HCT116 (cell line): ENCODE data around the gene STX12. TPM values are rescaled to one million over a fixed set of nuclear protein-coding genes. Genes with fewer than 3 reads are reported as not detected.
"Not testable (repeated sequence)": the region's sequence is repeated elsewhere in the genome, so short reads cannot be mapped to it uniquely, and the experiment has no call there.

Source experiments
- ATAC-seq: fragments of 200-7000 bp; cut with Tn5 transposase; 2 replicates; pipeline ENCODE4 v1.9.1; 2020; ENCODE audit warnings: mild to moderate bottlenecking, moderate library complexity
- BruUV-seq: library from RNA; stranded (reverse); fragments of 400-500 nt; replicated peaks from 2 replicates; lab custom pipeline; 2021; lab: Mats Ljungman, UMichigan
- CTCF ChIA-PET: fragments of 300-600 bp; sonication (Branson Sonifier 250); formaldehyde crosslinking; loops from one replicate; lab custom pipeline; 2021; ENCODE audit warnings: antibody characterized with exemption; lab: Charles Lee
- POLR2A ChIA-PET: fragments of 300-600, 350-600 bp; sonication (Branson Sonifier 250); formaldehyde crosslinking; loops from one replicate; lab custom pipeline; 2021; ENCODE audit warnings: antibody characterized with exemption; lab: Charles Lee
- RAD21 ChIA-PET, 2 experiments: fragments of 300-600 bp; sonication (Branson Sonifier 250); formaldehyde crosslinking; loops; one replicate each; lab custom pipeline; 2023; ENCODE audit warnings: low total read pairs in 2 of 2; ENCODE audit not compliant: uncharacterized antibody in 2 of 2, unreplicated experiment in 2 of 2, low non-redundant PET in 1 of 2; lab: Charles Lee
- DNase-seq: peaks from one replicate; pipeline ENCODE4 v3.0.0-alpha.2; 2010; ENCODE audit warnings: low read depth, low spot score
- H2AFZ ChIP-seq: fragments of 200-600 bp; shearing (Covaris generic), sonication (generic); 2 replicates; pipeline ENCODE4 v1.6.1; 2017; ENCODE audit warnings: low read depth, mixed run types, mixed read lengths, antibody characterized with exemption, low read length; ENCODE audit not compliant: poor library complexity, severe bottlenecking
- H3K27ac ChIP-seq: 2 replicates; pipeline ENCODE4 v1.5.1; 2012; ENCODE audit warnings: low read depth, low read length
- H3K27me3 ChIP-seq: fragments of 200-600 bp; sonication (generic); 2 replicates; pipeline ENCODE4 v1.6.1; 2016; ENCODE audit warnings: mixed run types, low read length, mixed read lengths; ENCODE audit not compliant: insufficient read depth
- H3K36me3 ChIP-seq, 2 experiments: fragments of 200-500 bp in 1 of 2; fragments of 200-600 bp in 1 of 2; sonication (Bioruptor generic) in 1 of 2; sonication (generic) in 1 of 2; 2 replicates each; pipeline versions ENCODE4 v1.5.1 to v1.6.1; 2014 to 2016; ENCODE audit warnings: low read length in 2 of 2, inconsistent platforms in 1 of 2, mixed read lengths in 1 of 2, mixed run types in 1 of 2; ENCODE audit not compliant: insufficient read depth in 2 of 2, control insufficient read depth in 1 of 2
- H3K4me1 ChIP-seq, 2 experiments: fragments of 200-600 bp in 1 of 2; sonication (generic) in 1 of 2; 2 replicates each; pipeline versions ENCODE4 v1.5.1 to v1.6.1; 2012 to 2017; ENCODE audit warnings: low read length in 2 of 2, inconsistent platforms in 1 of 2, mild to moderate bottlenecking in 1 of 2, mixed read lengths in 1 of 2, mixed run types in 1 of 2, moderate library complexity in 1 of 2; ENCODE audit not compliant: insufficient read depth in 2 of 2, control insufficient read depth in 1 of 2
- H3K4me2 ChIP-seq: fragments of 200-600 bp; sonication (generic); 2 replicates; pipeline ENCODE4 v1.6.1; 2017; ENCODE audit warnings: mixed run types, low read length, mixed read lengths
- H3K4me3 ChIP-seq, 2 experiments: fragments of 200-600 bp in 1 of 2; sonication (generic) in 1 of 2; replicated peaks in 1 of 2; 2 replicates each; pipeline ENCODE4 v1.5.1; 2011 to 2016; ENCODE audit warnings: low read length in 2 of 2, control low read depth in 1 of 2, low read depth in 1 of 2, mild to moderate bottlenecking in 1 of 2, mixed read lengths in 1 of 2, mixed run types in 1 of 2
- H3K79me2 ChIP-seq: fragments of 200-600 bp; sonication (generic); 2 replicates; pipeline ENCODE4 v1.6.1; 2017; ENCODE audit warnings: mild to moderate bottlenecking, mixed run types, low read length, moderate library complexity, mixed read lengths; ENCODE audit not compliant: insufficient read depth
- H3K9ac ChIP-seq: fragments of 200-600 bp; sonication (generic); 2 replicates; pipeline ENCODE4 v1.6.1; 2016; ENCODE audit warnings: low read length, mixed read lengths
- H3K9me2 ChIP-seq: fragments of 200-600 bp; sonication (generic), shearing (Covaris generic); 2 replicates; pipeline ENCODE4 v1.6.1; 2017; ENCODE audit warnings: mixed run types, mild to moderate bottlenecking, moderate library complexity; ENCODE audit not compliant: insufficient read depth
- H3K9me3 ChIP-seq, 2 experiments: fragments of 200-500 bp in 1 of 2; fragments of 200-600 bp in 1 of 2; sonication (Bioruptor generic) in 1 of 2; sonication (generic) in 1 of 2; 2 replicates each; pipeline ENCODE4 v1.6.1; 2014 to 2017; ENCODE audit warnings: low read length in 2 of 2, mixed read lengths in 2 of 2, inconsistent platforms in 1 of 2, low read depth in 1 of 2, mild to moderate bottlenecking in 1 of 2, mixed run types in 1 of 2, moderate library complexity in 1 of 2; ENCODE audit not compliant: control insufficient read depth in 1 of 2, insufficient read depth in 1 of 2
- H4K20me1 ChIP-seq: fragments of 200-600 bp; sonication (generic), shearing (Covaris generic); 2 replicates; pipeline ENCODE4 v1.6.1; 2017; ENCODE audit warnings: mixed run types, mild to moderate bottlenecking, moderate library complexity; ENCODE audit not compliant: insufficient read depth
- ELF1 ChIP-seq: IDR thresholded peaks from 2 replicates; pipeline ENCODE4 v1.6.1; 2012; ENCODE audit warnings: low read depth, borderline replicate concordance
- EZH2phosphoT487 ChIP-seq: fragments of 200-600 bp; IDR thresholded peaks from 2 replicates; pipeline ENCODE4 v1.6.1; 2018; ENCODE audit warnings: antibody characterized with exemption, borderline replicate concordance
- JUND ChIP-seq: IDR thresholded peaks from 2 replicates; pipeline ENCODE4 v1.6.1; 2012
- ZFX ChIP-seq: fragments of 450-650 bp; IDR thresholded peaks from 2 replicates; pipeline ENCODE4 v1.6.1; 2017
- intact Hi-C: fragments of 100-400 bp; cut with micrococcal nuclease; formaldehyde crosslinking; loops from 2 replicates; pipeline ENCODE4 v1.10.0; 2022
- total RNA-seq: library from RNA; stranded (reverse); gene quantifications from one replicate; pipeline ENCODE4 v1.2.1, GENCODE V29; 2021; ENCODE audit not compliant: unreplicated experiment

Gene STX12
- total RNA-seq, 1 experiment from 2014 or later: 27.6 TPM

- TF ChIP-seq ELF1: no peak
- TF ChIP-seq JUND: no peak
- no peak for TF ChIP-seq EZH2phosphoT487
- TF ChIP-seq ZFX: no peak
Observed at GRCh38 chr1:27824411-27824810, 51.4 kb downstream of the STX12 start (continued).

GRCh38 chr1:27829339-27829960 lies 56.4 kb downstream of the STX12 start:
- H3K9me2 ChIP-seq, H3K9me3 ChIP-seq, DNase-seq, H2AFZ ChIP-seq, H4K20me1 ChIP-seq, RAD21 ChIA-PET, ATAC-seq, BruUV-seq, H3K27me3 ChIP-seq, H3K27ac ChIP-seq, intact Hi-C loops: not testable (repeated sequence)
- H3K4me3 ChIP-seq: peak overlapping the region; percentile 94 to 97
- peaks cover 9 to 26% of the 10 kb centered on the region in 2 experiments for H3K4me1 ChIP-seq
- H3K79me2 ChIP-seq: peaks cover 38% of the 10 kb centered on the region
- H3K36me3 ChIP-seq: peaks cover 9 to 23% of the 10 kb centered on the region in 2 experiments
- ChIA-PET CTCF (interaction anchor here (1.4 kb wide), 1 partner anchor 57 kb away, joined by 3 read pairs; the partner anchor contains the start of gene STX12), POLR2A (interaction anchor here (1.1 to 1.9 kb wide), 2 partner anchors 57 to 86 kb away, joined by 5 to 7 read pairs; partner anchors contain the start of gene STX12)
- H3K4me2 ChIP-seq: peak overlapping the region; percentile 79
- peak overlapping the region; percentile 97 for H3K9ac ChIP-seq
